Ovary (tissue), 9 donors: Measurements from ENCODE around the gene C5orf47. TPM values are rescaled to one million over a fixed set of nuclear protein-coding genes. Genes with fewer than 3 reads are reported as not detected.

ENCODE experiments used
- DNase-seq, 5 donors: peaks; one replicate each; pipeline ENCODE4 v3.0.0-alpha.2; 2019 to 2020
- H3K27ac ChIP-seq, 2 donors: fragments of 200-600 bp; one replicate each; pipeline versions ENCODE4 v1.5.1 to v1.8.0; 2019 to 2022
- H3K27me3 ChIP-seq: fragments of 200-600 bp; one replicate; pipeline ENCODE4 v1.8.0; 2022
- H3K36me3 ChIP-seq: fragments of 200-600 bp; sonication (generic); one replicate; pipeline ENCODE4 v1.5.1; 2019
- H3K4me1 ChIP-seq: one replicate; pipeline ENCODE4 v1.8.1; 2013; ENCODE audit warnings: mild to moderate bottlenecking, moderate library complexity; ENCODE audit not compliant: insufficient read depth
- H3K4me3 ChIP-seq: fragments of 200-600 bp; sonication (generic); one replicate; pipeline ENCODE4 v1.5.1; 2017
- H3K9me3 ChIP-seq, 2 donors: fragments of 200-600 bp in 1 of 2; sonication (generic) in 1 of 2; one replicate each; pipeline versions ENCODE4 v1.5.1 to v1.8.1; 2013 to 2019; ENCODE audit warnings: mild to moderate bottlenecking in 1 of 2, moderate library complexity in 1 of 2
- EP300 ChIP-seq: sonication (generic); formaldehyde crosslinking; IDR thresholded peaks from one replicate; pipeline ENCODE4 v1.6.1; 2017; ENCODE audit warnings: antibody characterized with exemption
- POLR2A ChIP-seq: fragments of 450-650 bp; IDR thresholded peaks from one replicate; pipeline ENCODE4 v1.6.1; 2017; ENCODE audit warnings: antibody characterized with exemption, mild to moderate bottlenecking, moderate library complexity
- WGBS, 3 donors: extraction: QIAGEN DNeasy Blood & Tissue Kit in 1 of 3; methylation state at CpG; one replicate each; pipeline versions ENCODE4 v1.1.5 to v1.1.7; 2013 to 2017; 5-methylcytosine and 5-hydroxymethylcytosine counted together
- intact Hi-C, 4 donors: fragments of 100-400 bp; cut with DNase I; formaldehyde crosslinking; loops; one replicate each; pipeline versions ENCODE4 v1.11.0 to v1.15.1; 2022 to 2023
- polyA plus RNA-seq, 2 donors: library from polyadenylated mRNA; stranded (reverse); fragments of 200-250 nt in 1 of 2; fragments of 350-450 nt in 1 of 2; fragmentation: Illumina TruSeq in 1 of 2; extraction: RNeasy Lipid Tissue Mini Kit (QIAGEN cat#74804) in 1 of 2; gene quantifications; one replicate each; pipeline ENCODE4 v1.2.3, GENCODE V29; 2013 to 2014
- total RNA-seq, 7 donors: library from RNA; depleted of rRNA in 2 of 7; stranded (reverse); fragments of >200 nt in 2 of 7; fragmentation: NEBNext Ultra II Directional in 3 of 7; extraction: Animal tissue kit (Norgen Biotek cat#: 25700) in 3 of 7; gene quantifications; one replicate each; pipeline versions ENCODE4 v1.1.0 to v1.2.4, GENCODE V29; 2016 to 2023
- TF ChIP-seq, protein P1 (sequence below), 3 donors: fragments of 450-650 bp in 2 of 3; fragments of 200-600 bp in 1 of 3; IDR thresholded peaks; one replicate each; pipeline versions ENCODE4 v1.5.1 to v1.8.0; 2016 to 2022; ENCODE audit warnings: antibody characterized with exemption in 3 of 3, mild to moderate bottlenecking in 1 of 3
- donor health status: DM: no; HTN: no; CAD: no; lungs with moderate emphysema.
- donor health status: DM: no; HTN: no; CAD: no.
- donor health status: Bipolar disorder and iron deficiency.
- donor health status: DM: yes; HTN: yes; CAD: no.
- donor health status: DM: no; HTN: no; CAD: no.
- donor health status: DM: yes; HTN: yes; CAD: no.

C5orf47 gene
- total and polyA plus RNA-seq, 9 donors, result 0.15 TPM; not detected in 8

DNA sequence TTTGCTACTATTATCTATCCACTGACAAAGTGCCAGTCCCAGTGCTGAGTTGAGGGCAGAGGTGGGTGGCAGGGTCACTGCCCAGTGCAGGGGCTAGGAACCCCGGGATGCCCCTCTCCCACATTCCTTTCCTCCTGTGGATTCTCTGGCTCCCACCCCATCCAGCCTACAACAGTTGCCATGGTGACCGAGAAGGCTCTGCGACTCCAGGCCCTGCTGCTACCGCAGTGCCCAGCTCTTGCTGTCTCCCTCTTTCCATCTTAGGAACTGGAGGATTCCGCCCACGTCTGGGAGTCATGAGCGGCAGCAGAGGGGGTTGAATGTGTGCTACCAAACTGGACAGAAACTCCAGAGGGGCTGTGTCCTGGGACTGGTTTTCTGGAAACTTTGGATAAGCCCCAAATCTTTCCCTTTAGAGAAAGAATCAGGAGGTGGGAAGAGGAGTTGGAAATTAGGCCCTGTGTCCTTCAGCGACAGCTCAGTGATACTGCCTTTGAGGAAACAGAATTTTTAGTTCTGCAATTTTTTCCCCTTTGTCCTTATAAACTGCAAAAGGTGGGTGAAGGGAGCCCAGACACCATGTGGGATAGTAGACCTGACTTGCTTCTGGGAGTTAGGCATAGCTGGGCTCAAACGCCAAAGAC is 20.7 kb upstream of the C5orf47 start:
- WGBS, 3 donors, result 59 to 62% (median 60%) methylated on average over 9 of the region's 9 CpGs
- H3K36me3 ChIP-seq, result no peaks in the 10 kb centered on the region
- peaks cover 4% of the 10 kb centered on the region for H3K4me1 ChIP-seq
- no peak for DNase-seq
- H3K27ac ChIP-seq, result no peak overlapping the region
- no peaks in the 10 kb centered on the region for H3K27me3 ChIP-seq
- H3K9me3 ChIP-seq, result no peaks in the 10 kb centered on the region
- H3K4me3 ChIP-seq, result no peak overlapping the region
- TF ChIP-seq POLR2A (no peak), EP300 (no peak)
- TF ChIP-seq, protein P1, sequence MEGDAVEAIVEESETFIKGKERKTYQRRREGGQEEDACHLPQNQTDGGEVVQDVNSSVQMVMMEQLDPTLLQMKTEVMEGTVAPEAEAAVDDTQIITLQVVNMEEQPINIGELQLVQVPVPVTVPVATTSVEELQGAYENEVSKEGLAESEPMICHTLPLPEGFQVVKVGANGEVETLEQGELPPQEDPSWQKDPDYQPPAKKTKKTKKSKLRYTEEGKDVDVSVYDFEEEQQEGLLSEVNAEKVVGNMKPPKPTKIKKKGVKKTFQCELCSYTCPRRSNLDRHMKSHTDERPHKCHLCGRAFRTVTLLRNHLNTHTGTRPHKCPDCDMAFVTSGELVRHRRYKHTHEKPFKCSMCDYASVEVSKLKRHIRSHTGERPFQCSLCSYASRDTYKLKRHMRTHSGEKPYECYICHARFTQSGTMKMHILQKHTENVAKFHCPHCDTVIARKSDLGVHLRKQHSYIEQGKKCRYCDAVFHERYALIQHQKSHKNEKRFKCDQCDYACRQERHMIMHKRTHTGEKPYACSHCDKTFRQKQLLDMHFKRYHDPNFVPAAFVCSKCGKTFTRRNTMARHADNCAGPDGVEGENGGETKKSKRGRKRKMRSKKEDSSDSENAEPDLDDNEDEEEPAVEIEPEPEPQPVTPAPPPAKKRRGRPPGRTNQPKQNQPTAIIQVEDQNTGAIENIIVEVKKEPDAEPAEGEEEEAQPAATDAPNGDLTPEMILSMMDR (IDR thresholded peaks at IDR 0.05), result no peak
- intact Hi-C loops, result no loop called here

DNA sequence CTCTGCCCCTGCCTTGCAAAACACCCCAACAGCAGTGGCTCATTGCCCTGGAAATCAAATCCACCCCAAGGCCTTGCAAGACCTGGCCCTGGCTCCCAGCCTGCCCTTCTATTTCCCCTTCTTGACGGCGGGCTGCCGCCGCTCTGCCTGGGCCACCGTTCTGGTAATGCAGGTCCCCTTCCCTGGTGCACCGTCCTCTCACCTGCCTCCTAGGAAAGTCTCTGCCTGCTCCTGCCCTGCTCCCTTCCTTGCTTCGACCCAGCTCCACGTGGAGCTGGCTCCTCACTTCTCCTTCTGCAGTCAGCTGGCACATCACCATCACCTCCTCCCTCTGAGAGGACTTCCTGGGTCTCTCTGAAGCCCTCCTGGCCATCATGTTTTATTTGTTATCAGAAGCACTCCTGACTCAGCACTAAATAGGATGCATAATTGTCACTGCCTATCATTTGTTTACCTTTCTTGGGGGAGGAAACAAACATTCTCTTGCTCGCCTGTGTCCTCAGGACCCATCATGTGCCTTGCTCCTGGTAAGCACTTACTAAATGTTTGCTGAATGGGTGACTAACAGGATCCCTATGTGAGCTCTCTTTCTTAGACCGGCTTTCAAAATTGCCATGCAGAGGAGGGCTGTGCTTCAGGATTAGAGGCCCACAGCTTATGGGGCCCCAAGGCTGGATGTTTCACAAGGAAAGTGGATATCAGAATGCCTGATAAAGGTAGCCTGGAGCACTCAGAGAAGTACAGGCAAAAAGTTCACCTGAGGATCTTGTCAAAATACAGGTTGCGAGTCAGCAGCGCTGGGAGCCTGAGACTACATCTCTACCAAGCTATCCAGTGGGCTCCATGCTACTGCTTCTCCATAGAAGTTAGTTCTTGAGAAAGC is 19.6 kb upstream of the C5orf47 start:
- 74 to 85% (median 82%) methylated on average over 12 of the region's 12 CpGs for WGBS, 3 donors
- no peak overlapping the region for H3K27ac ChIP-seq
- H3K4me1 ChIP-seq, result peaks cover 4% of the 10 kb centered on the region

DNA sequence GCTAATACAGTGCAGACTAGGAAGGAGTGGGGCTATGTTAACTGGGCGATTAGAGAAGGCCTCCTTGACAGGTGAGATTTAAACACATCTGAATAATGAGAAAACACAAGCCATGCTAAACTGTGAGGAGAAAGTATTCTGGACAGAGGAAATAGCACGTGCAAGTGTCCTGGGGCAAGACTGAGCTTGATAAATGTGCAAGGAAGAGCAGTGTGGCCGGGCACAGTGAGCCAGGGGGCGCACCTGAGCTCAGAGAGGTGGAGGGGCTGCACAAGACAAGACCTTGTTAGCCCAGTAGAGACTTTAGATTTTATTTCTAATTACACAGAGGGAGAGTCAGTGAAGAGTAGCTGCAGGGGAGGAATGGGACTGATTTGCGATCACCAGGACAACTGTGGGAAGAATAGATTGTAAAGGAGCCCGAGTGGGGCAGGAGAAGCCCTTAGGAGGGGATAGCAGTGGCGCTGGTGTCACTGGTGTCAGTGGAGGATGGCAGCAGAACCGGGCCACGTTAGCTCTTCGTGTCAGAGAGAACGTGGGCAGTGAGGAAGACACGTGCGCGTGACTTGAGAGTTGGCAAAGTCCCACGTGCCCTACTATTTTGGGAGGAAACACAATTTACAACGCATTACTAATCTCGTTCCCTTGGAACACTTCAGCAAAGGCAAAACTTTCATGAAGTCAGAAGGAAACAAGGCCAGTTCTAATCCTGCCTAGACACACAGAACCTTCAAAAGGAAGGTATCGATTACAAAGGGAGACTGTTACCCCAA is 17.9 kb upstream of the C5orf47 start:
- H3K27me3 ChIP-seq, result no peaks in the 10 kb centered on the region
- intact Hi-C loops, result loop anchor here in 1 of 4 donors (10.0 kb wide), 1 partner anchor 676 kb away; no protein-coding TSS in a partner anchor
- H3K27ac ChIP-seq, result no peak overlapping the region
- DNase-seq, result no peak
- H3K4me1 ChIP-seq, result peaks cover 4% of the 10 kb centered on the region
- H3K9me3 ChIP-seq, result no peaks in the 10 kb centered on the region
- 54 to 67% (median 60%) methylated on average over 18 of the region's 18 CpGs for WGBS, 3 donors
- no peaks in the 10 kb centered on the region for H3K36me3 ChIP-seq
- no peak for TF ChIP-seq EP300
- no peak for TF ChIP-seq POLR2A
- TF ChIP-seq, protein P1 (IDR thresholded peaks at IDR 0.05), result no peak
- no peak overlapping the region for H3K4me3 ChIP-seq

More for the DNA sequence above, 19.6 kb upstream of the C5orf47 start:
- H3K4me3 ChIP-seq, result no peak overlapping the region
- no peak for DNase-seq
- H3K9me3 ChIP-seq, result no peaks in the 10 kb centered on the region
- intact Hi-C loops, result loop anchor here in 1 of 4 donors (10.0 kb wide), 1 partner anchor 675 kb away; no protein-coding TSS in a partner anchor
- no peaks in the 10 kb centered on the region for H3K36me3 ChIP-seq
- TF ChIP-seq POLR2A, result no peak
- TF ChIP-seq EP300, result no peak
- TF ChIP-seq, protein P1 (IDR thresholded peaks at IDR 0.05), result no peak
- H3K27me3 ChIP-seq, result no peaks in the 10 kb centered on the region

DNA sequence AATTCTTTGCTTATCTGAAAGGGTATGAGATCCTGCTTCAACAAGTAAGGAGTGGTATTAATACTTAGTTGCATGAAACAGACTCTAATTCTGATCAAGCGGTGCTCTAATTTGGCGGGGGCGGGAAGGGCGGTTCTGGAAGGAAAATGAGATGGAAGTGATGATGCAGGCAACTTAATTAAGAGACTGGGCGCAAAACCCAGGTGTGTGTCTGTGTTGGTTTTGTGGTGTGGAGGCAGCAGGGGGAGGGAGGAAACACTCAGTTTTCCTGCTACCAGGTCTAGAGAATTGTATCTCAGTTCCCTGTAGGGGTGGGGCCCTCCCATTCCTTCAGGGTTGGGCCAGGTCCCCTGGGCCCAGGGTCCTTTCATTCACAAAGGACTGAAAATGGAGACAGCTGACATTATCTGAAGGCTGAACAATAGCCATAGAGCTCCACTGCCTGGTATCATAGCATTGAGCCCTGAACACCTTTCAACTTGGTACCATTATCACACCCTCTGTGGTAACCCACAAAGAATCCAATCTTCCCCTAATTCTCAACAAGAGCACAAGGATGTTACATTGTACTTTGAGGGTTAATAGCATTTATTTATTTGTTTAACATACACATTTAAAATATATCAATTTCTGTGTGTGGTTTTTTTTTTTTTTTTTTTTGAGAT is 17.2 kb upstream of the C5orf47 start:
- H3K4me1 ChIP-seq, result peaks cover 4% of the 10 kb centered on the region
- DNase-seq, result no peak
- TF ChIP-seq, protein P1 (IDR thresholded peaks at IDR 0.05), result no peak
- TF ChIP-seq POLR2A (no peak), EP300 (no peak)
- intact Hi-C loops, result loop anchor here (2.0 to 10.0 kb wide), 3 partner anchors 351 to 677 kb away; no protein-coding TSS in a partner anchor
- no peaks in the 10 kb centered on the region for H3K36me3 ChIP-seq
- H3K27me3 ChIP-seq, result no peaks in the 10 kb centered on the region
- H3K27ac ChIP-seq, result no peak overlapping the region
- no peak overlapping the region for H3K4me3 ChIP-seq
- 89 to 91% (median 89%) methylated on average over 5 of the region's 5 CpGs for WGBS, 3 donors
- H3K9me3 ChIP-seq, result no peaks in the 10 kb centered on the region
